ENCODE results near the gene NEMF. TPM values are rescaled to one million over a fixed set of nuclear protein-coding genes. Genes with fewer than 3 reads are reported as not detected.

NEMF gene
- total and polyA plus RNA-seq, 12 donors, result 14.8 to 94.1 (median 56.0) TPM

GRCh38 chr14:49857427-49858003 is 4.9 kb upstream of the NEMF start:
- no peak for TF ChIP-seq POLR2A (IDR thresholded peaks at IDR 0.05)
- no peak for TF ChIP-seq CTCF (IDR thresholded peaks at IDR 0.05)
- no peak overlapping the region for H3K4me3 ChIP-seq
- intact Hi-C loops (cut with DNase I), result loop anchor here in 1 of 2 donors (5.0 kb wide), 1 partner anchor 250 kb away; no protein-coding TSS in a partner anchor
- no peaks in the 10 kb centered on the region for H3K4me1 ChIP-seq (replicated peaks in 1 of 2)
- 80 to 88% (median 85%) methylated on average over 6 of the region's 6 CpGs for WGBS, 4 donors
- DNase-seq, result no peak
- H3K27ac ChIP-seq, result no peak overlapping the region
- no peaks in the 10 kb centered on the region for H3K9me3 ChIP-seq (replicated peaks in 1 of 3)
- no peaks in the 10 kb centered on the region for H3K36me3 ChIP-seq (replicated peaks in 1 of 2)
- no peaks in the 10 kb centered on the region for H3K27me3 ChIP-seq

GRCh38 chr14:49853572-49854375 is 1.2 kb upstream of the NEMF start:
- WGBS, 4 donors, result 17 to 39% (median 25%) methylated on average over 10 to 25 of the region's 27 CpGs
- intact Hi-C loops (cut with DNase I), result no loop called here
- Histone ChIP-seq H3K9me3 (replicated peaks in 1 of 3) (no peaks in the 10 kb centered on the region), H3K4me1 (replicated peaks in 1 of 2) (peaks cover 12 to 16% of the 10 kb centered on the region in 2 donors), H3K27ac (peak overlapping the region in 3 of 5 donors; percentile 39 to 94 (median 89)), H3K36me3 (replicated peaks in 1 of 2) (peaks cover 0 to 21% of the 10 kb centered on the region in 2 donors), H3K4me3 (peak overlapping the region in 2 of 4 donors; percentile 81 to 92), H3K27me3 (no peaks in the 10 kb centered on the region)
- peak; percentile 70 to 91 (median 85) for DNase-seq
- TF ChIP-seq CTCF (IDR thresholded peaks at IDR 0.05) (peak; percentile 60 to 90 (median 82)), POLR2A (IDR thresholded peaks at IDR 0.05) (peak in 1 of 2 donors; percentile 35)

GRCh38 chr14:49853158-49853477 is 530 bp upstream of the NEMF start:
- H3K27ac ChIP-seq, result peak overlapping the region in 4 of 5 donors; percentile 86 to 94 (median 92)
- peaks cover 12 to 16% of the 10 kb centered on the region in 2 donors for H3K4me1 ChIP-seq (replicated peaks in 1 of 2)
- intact Hi-C loops (cut with DNase I), result no loop called here

More at GRCh38 chr14:49853158-49853477, 530 bp upstream of the NEMF start:
- 0 to 2% (median 1%) methylated on average over 11 to 14 of the region's 14 CpGs for WGBS, 4 donors
- no peak for DNase-seq
- TF ChIP-seq POLR2A (IDR thresholded peaks at IDR 0.05) (no peak), CTCF (IDR thresholded peaks at IDR 0.05) (peak in 1 of 6 experiments; percentile 43)
- Histone ChIP-seq H3K27me3 (no peaks in the 10 kb centered on the region), H3K9me3 (replicated peaks in 1 of 3) (no peaks in the 10 kb centered on the region), H3K4me3 (peak overlapping the region in 3 of 4 donors; percentile 45 to 92 (median 81)), H3K36me3 (replicated peaks in 1 of 2) (peaks cover 0 to 24% of the 10 kb centered on the region in 2 donors)

Measured in adrenal gland (tissue), 12 donors.